Panc1 (cell line): ENCODE results near the gene FPR2.

Experiments used
- CTCF ChIP-seq: fragments of 450-650 bp; IDR thresholded peaks from 2 replicates; pipeline ENCODE4 v1.5.1; 2017; ENCODE audit warnings: mild to moderate bottlenecking
- REST ChIP-seq, 2 experiments: IDR thresholded peaks; 2 replicates each; pipeline ENCODE4 v1.6.1; 2011 to 2012; ENCODE audit warnings: low read depth in 2 of 2, control low read depth in 1 of 2, low read length in 1 of 2, mild to moderate bottlenecking in 1 of 2, moderate library complexity in 1 of 2; ENCODE audit not compliant: insufficient read depth in 1 of 2

- TF ChIP-seq CTCF (no peak), REST (IDR thresholded peaks at IDR 0.05; ENCODE audit: insufficient read depth in 1 of 2, low read depth in 2 of 2, low read length in 1 of 2) (no peak)
Observed at GRCh38 chr19:51749979-51750378, 11.0 kb upstream of the FPR2 start.
